Astrocyte of the spinal cord (primary cell): ENCODE results near the gene LSMEM2.

Source experiments
- DNase-seq: peaks from one replicate; pipeline ENCODE4 v3.0.0; 2011; ENCODE audit warnings: low read depth, low spot score
- H3K4me3 ChIP-seq: 2 replicates; pipeline ENCODE4 v1.5.1; 2011; ENCODE audit warnings: low read depth, mild to moderate bottlenecking, low read length, moderate library complexity
- CTCF ChIP-seq: IDR thresholded peaks from 2 replicates; pipeline ENCODE4 v1.5.1; 2012; ENCODE audit warnings: low read depth, mild to moderate bottlenecking, low read length, inconsistent platforms
- in situ Hi-C: cut with HindIII; loops from 2 replicates; pipeline ENCODE4 v1.10.0; 2017; ENCODE audit warnings: low sequenced_read_pairs

LSMEM2 gene

GRCh38 chr3:50267280-50267913 lies 11.5 kb upstream of the LSMEM2 start:
- peak overlapping the region; percentile 42 for H3K4me3 ChIP-seq
- in situ Hi-C loops = no loop called here
- DNase-seq = no peak
- TF ChIP-seq CTCF = no peak

GRCh38 chr3:50268276-50268675 lies 10.6 kb upstream of the LSMEM2 start:
- in situ Hi-C loops = no loop called here
- no peak for DNase-seq
- no peak overlapping the region for H3K4me3 ChIP-seq

GRCh38 chr3:50268703-50269451 lies 10.0 kb upstream of the LSMEM2 start, which contains the start of gene SEMA3B:
SEMA3B (plus strand) TSS chr3:50269147; CDS start chr3:50269241, 94 bp downstream.
- in situ Hi-C loops = no loop called here

More at GRCh38 chr3:50268276-50268675, 10.6 kb upstream of the LSMEM2 start:
- TF ChIP-seq CTCF = no peak

GRCh38 chr3:50269460-50269859 lies 9.4 kb upstream of the LSMEM2 start:
- H3K4me3 ChIP-seq = no peak overlapping the region
- DNase-seq = no peak
- TF ChIP-seq CTCF = no peak
- in situ Hi-C loops = no loop called here

More at GRCh38 chr3:50268703-50269451, 10.0 kb upstream of the LSMEM2 start, which contains the start of gene SEMA3B:
- TF ChIP-seq CTCF = no peak
- H3K4me3 ChIP-seq = peak within 1 kb of the TSS; percentile 42
- DNase-seq = no peak

- in situ Hi-C loops = no loop called here
- no peak for DNase-seq
- H3K4me3 ChIP-seq = no peak overlapping the region
These were observed 8.9 kb upstream of the LSMEM2 start for GRCh38 chr3:50269977-50270413.

More at GRCh38 chr3:50269977-50270413, 8.9 kb upstream of the LSMEM2 start:
- TF ChIP-seq CTCF = no peak
